ENCODE measurements around the gene SULT6B1.
"Not testable (repeated sequence)": the region's sequence is repeated elsewhere in the genome, so short reads cannot be mapped to it uniquely, and the experiment has no call there.

Gene SULT6B1, protein sequence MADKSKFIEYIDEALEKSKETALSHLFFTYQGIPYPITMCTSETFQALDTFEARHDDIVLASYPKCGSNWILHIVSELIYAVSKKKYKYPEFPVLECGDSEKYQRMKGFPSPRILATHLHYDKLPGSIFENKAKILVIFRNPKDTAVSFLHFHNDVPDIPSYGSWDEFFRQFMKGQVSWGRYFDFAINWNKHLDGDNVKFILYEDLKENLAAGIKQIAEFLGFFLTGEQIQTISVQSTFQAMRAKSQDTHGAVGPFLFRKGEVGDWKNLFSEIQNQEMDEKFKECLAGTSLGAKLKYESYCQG

DNA sequence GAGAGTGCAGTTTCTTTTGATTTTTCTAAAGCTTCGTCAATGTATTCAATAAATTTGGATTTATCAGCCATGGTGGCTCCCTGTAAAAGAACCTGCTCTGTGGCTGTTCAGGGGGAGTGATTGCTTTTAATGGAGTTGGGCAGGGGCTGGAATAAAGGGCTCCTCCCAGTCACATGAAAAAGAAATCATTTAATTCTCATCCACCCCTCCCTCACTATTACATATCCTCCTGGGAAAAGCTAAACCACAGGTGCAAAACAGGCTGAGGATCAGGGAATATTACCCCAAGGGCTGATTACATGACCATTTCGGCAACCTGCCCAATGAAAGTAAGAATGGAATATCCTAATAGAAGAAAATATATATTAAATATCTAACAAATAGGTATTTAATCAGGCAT, at the start of gene SULT6B1:
Gene SULT6B1 (minus strand): TSS at position 101 of the 400 bp plus-strand sequence. CDS start 30 bp downstream, at position 71.
- DNase-seq: no peak

DNA sequence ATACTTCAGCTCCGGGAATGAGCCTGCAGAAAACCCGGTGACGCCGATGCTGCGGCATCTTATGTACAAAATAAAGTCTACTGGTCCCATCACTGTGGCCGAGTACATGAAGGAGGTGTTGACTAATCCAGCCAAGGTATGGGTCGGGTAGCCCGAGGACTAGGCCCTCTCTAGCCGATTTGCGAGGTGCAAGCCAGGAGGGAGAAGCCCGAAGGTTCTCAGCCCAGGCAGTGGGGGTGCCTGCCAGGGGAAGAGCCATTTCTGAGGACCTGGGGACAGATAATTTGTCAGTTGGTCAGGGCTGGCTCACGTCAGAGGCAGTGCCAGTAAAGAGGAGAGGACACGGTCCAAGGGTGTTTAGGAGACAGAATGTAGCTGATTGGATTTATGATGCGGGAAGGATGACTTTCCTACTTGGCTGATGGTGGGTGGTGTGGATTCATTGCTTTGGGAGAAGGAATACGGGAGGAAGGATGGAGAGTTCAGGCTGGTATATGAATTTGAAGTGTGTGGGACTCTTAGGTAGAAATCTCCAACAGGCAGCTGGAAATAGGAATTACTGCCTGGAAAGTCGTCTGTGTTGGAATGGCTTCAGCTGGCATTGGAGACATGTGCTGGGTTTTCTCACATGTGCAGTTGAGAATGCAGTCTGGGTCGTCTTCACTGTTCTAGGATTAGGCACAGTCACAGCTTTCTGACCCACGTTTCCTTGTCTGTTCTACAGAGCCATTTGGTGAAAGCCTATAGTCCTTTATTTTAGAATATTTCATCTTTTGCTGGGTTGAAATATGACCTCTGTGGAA, 43.9 kb upstream of the SULT6B1 start:
- no peak for DNase-seq

DNA sequence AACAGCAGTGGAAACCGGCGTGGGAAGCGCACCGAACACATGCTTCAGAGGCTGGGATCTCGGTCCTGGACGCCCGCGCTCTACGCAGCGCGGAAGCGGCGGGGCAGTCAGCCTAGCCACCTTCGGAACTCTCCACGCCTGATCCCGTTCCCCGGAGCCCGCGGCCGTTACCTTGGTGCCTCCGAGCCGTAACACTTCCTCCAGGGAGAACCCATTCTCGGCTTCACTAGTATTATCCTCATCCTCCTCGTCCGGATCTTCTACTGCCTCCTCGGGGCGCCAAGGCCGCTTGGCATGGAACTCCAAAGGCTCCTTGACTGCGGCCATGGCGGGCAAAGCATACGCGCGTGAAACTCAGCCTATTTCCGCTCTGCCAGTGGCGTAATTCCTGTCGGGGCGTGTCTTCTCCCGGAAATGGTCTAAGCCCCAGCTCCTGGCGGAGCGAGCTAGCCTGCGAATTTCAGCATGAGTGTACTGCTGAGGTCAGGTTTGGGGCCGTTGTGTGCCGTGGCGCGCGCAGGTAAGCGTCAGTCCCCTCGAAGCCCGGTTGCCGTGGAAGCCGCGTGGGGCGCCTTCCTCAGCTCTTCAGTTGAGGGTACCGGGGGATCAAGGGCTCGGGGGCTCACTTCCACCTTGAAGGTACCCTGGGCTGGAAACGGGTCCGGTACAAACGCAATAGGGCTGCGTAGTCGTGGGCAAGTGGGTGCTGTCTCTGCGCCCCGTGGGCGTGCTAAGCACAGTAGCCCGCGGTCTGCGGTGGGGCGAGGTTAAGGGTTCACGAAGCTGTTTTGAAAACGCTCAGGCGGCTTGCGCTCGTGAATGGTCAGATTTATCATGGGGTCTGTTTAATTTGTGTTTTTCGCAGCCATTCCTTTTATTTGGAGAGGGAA, 43.0 kb upstream of the SULT6B1 start, which contains the start of the genes CEBPZ and NDUFAF7:
Gene CEBPZ (minus strand): TSS at position 356 of the 890 bp plus-strand sequence. CDS start 29 bp downstream, at position 327.
Gene NDUFAF7 (plus strand): TSS at position 418 of the 890 bp plus-strand sequence. CDS start 48 bp downstream, at position 466.
- peak; percentile 85 for DNase-seq

DNA sequence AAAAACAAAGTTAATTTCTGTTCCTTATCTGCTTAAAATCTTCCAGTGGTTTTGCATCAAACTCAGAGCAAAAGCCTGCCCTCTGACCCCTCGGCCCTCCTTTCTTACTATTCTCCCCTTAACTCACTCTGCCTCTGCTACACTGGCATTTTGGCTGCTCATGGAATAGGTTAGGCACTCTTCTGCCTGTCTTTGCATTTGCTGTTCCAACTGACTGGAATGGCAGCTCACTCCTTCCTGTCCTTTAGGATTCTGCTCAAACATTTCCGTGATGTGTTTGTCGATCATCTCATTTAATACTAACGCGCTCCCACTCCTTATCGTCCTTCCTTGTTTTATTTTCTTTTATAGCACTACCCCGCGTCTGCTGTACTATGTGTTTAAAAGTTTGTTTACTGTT, 42.1 kb upstream of the SULT6B1 start:
- DNase-seq: no peak

DNA sequence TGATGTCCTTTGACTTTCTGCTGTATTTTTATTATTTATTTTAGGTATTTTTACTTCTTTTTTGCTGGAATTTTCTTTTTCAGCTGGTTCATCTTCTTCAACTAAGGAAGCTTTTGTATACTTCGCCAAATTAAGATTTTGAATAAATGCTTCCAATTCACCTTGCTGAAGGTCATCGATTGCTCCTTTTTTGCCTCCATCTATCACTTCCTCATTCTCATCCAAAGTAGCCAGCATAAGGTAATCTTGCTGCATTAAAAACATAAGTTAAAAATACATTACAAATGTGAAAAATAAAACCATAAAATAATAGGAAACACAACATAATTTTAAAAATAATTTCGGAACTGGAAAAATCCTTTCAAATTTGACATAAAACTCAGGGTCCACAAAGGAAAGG, 40.3 kb upstream of the SULT6B1 start:
- DNase-seq: no peak

DNA sequence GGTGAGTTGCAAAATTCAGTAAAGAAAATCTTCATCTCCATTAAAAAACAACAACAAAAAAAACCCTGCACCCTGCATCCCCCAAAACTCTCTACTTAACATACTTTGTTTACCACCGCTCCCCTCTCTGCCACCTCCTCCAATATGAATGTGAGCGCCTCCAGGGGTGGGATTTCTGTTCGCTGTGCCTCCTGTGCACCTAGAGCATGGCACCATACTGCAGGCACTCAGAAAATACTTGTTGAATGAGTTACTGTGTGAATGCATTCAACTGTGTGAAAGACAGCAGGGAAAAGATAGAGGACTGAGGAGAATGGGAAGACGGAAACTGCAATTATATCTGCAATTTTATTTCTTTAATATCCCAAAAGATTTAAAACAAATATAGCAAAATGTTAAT, 38.4 kb upstream of the SULT6B1 start:
- DNase-seq: no peak

DNA sequence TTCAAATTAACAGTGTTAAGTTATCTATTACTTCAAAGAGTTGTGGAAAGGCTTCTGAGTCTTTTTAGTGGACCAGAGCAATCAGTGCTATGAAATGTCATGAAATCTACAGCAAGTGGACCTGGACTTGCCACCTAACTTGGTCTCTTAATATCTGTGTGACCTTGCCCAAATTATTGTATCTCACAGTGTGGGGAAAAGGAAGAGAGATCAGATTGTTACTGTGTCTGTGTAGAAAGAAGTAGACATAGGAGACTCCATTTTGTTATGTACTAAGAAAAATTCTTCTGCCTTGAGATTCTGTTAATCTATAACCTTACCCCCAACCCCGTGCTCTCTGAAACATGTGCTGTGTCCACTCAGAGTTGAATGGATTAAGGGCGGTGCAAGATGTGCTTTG, 36.7 kb upstream of the SULT6B1 start:
- DNase-seq: not testable (repeated sequence)

DNA sequence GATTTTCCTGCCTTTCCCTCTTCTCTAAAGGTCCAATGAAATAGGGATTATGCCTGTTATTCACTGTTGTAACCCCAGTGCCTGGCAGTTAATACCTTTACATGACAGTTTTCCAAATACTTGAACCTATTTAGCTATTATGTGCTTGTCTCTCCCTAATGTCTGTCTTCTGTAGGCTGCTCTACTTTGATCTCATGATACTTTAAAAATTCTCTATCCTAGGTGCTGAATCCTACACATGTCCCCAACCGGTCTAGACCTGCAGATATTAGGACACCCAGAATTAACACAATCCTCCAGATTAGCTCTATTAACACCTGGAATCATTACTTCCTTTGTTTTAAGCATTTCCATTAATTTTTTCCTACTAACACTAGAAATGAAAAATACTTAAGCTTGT, 35.6 kb upstream of the SULT6B1 start:
- no peak for DNase-seq

DNA sequence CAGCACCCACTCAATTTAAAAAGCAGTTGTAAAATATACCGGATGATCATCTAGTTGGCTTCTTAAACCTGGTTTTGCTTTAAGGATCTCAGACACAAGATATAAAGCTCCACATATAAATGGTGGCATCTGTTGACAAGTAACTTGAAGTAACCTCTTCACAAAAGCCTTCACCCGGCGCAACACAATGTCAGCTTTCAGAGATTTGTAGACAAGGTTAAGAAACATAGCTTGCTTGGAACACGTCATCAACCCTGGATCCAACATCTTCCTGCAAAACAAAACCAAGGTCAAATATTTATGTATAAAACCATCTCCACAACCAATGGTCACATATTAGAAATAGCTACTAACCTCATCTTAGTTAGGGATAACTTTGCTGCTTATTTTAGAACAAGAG, 34.7 kb upstream of the SULT6B1 start:
- no peak for DNase-seq

DNA sequence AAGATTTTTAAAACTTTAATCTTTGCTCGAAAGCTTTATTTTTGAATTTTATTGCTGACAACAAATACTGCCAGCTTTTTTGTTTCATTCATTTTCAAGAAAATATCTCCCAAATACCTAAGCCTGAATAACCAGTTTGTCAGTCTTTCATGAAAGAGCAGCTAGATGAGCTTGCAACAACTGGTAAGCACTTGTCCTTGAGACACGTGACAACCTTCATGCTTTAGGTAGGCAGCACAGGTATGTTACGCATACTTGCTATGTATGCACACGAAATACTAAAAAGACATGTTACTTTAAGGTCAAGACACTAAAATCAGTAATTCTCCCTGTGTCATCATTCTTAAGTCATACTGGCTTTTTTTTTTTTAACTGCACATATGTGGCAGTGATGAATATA, 30.6 kb upstream of the SULT6B1 start:
- DNase-seq: no peak

DNA sequence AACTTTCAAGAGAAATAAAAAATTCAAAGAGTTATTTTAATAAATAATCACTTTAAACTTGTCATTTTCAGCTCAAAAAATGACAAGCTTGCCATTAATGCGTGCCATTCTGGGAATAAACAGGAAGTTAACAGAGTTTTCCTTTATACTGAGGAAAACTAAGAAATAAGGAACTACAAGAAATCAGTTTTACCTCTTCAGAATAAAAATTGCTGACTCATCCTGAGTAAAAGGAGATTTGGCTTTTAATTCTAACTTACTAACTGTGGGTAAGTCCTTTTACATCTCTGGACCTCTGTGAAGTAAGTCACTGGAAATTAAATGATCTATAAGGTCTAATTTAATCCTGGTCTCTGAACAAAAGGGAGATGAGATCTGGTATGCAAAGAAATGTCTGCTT, 26.8 kb upstream of the SULT6B1 start:
- no peak for DNase-seq

DNA sequence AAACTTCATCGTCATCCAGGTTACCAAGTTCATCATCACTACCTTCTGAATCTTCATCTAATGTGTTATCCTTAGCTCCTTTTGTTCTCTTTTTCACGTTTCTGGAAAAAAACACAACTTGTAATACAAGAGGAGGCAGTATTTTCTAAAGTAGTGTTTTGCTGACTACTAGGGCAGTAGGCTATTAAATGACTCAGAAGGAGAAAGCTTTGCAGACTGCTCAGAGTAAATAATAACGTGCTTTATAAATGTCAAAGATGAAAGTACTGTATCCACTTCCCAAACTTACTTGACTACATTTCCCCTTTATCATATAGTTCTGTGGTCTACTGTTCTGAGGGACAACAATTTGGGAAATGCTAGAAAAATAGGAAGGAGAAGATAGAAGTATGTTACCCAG, 23.5 kb upstream of the SULT6B1 start:
- DNase-seq: no peak

DNA sequence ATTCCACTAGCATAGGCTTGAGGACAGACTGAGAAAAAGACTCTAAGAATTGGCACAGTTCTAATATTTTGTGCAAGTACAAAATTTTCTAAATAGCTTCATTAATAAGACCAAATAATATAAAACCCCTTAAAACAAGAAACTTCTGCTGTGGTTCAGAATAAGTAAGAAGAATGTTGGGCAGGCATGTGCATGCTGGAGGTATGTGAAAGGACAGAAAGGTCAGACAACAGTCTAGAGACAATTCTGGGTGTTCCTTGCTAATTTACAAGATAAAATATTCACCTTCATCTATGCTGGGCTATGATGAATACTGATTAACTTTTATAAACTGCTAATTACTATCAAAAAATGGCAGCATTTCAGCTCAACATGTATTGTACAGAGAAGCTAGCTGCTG, 22.7 kb upstream of the SULT6B1 start:
- DNase-seq: no peak

DNA sequence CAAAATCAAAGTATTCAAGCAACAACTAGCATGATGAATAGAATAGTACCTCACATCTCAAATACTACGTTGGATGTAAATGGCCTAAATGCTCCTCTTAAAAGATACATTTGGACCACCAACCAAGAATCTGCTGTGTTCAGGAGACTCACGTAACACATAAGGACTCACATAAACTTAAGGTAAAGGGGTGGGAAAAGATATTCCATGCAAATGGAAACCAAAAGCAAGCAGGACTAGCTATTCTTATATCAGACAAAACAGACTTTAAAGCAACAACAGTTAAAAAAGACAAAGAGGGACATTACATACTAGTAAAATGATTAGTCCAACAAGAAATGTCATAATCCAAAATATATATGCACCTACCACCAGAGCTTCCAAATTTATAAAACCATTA, 18.3 kb upstream of the SULT6B1 start:
- not testable (repeated sequence) for DNase-seq

DNA sequence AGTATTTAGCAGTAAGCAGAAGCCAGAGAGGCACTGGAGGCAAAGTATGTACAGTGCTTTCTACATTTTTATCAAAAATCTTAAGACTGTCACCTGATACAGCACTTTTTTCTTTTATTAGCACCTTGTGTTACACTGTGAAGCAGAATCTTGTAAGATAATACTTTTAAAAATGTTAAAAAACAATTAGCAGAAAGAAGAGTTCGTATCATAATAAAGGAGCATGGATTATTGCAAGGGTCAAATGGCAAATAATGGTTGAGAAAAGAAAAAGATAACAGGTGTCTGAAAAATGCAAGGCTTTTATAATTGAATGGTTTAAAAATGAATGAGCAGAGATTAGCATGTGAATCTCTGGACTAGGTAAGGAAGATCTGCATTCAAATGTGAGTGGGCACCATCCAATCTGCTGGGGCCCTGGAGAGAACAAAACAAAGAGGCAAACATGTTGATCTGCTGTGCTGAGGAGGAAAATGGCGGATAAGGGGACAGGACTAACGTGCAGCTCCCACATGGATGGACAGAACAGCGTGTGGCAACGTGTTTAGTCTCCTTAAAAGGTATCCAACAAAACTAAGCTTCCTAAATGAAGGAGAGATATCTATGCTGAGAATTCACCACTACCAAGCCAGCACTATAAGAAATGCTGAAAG, 17.3 kb upstream of the SULT6B1 start:
- DNase-seq: no peak

DNA sequence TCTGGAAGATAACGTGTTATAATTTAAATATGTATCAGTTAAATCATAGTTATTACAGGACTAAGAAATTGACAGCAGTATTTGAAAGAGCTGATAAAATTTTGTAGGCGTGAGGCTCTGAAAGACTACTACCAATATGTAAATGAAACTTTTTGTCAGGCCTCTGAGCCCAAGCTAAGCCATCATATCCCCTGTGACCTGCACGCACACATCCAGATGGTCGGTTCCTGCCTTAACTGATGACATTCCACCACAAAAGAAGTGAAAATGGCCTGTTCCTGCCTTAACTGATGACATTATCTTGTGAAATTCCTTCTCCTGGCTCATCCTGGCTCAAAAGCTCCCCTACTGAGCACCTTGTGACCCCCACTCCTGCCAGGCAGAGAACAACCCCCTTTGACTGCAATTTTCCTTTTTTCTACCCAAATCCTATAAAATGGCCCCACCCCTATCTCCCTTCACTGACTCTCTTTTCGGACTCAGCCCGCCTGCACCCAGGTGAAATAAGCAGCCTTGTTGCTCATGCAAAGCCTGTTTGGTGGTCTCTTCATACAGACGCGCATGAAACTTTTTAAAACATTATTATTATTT, 16.7 kb upstream of the SULT6B1 start:
- not testable (repeated sequence) for DNase-seq

DNA sequence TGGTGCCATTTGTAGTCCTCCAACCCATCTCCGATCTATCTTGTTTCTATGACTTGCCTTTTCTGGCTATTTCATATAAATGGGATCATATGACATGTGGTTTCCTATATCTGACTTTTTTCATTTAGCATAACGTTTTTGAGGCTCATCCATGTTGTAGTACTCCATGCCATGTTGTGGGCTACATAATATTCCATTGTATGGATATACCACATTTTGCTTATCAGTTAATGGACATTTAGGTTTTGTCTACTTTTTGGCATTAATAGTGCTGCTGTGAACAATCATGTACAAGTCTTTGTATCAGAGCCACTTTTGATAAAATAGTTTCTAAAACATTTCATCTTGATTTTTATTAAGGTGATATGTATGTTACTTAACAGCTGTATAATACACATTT, 15.2 kb upstream of the SULT6B1 start:
- no peak for DNase-seq

DNA sequence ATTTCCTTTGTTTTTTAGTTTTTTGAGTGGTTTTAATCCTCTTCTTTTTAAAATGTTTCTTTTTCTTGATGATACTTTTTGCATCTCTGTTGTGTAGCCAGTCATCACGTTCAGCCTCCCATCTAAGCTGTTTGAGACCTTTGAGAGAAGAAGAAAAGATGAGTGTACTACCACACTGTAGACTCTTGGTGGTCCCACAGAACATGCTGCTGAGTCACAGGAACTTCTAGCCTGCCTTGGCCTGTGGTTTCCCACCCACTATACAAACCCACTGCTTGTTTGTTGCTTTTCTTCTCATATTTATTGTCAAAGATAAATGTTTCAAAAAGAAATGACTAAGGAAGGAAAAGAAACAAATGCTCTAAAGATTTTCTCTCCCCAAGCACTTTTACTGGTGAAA, 13.3 kb upstream of the SULT6B1 start:
- no peak for DNase-seq

DNA sequence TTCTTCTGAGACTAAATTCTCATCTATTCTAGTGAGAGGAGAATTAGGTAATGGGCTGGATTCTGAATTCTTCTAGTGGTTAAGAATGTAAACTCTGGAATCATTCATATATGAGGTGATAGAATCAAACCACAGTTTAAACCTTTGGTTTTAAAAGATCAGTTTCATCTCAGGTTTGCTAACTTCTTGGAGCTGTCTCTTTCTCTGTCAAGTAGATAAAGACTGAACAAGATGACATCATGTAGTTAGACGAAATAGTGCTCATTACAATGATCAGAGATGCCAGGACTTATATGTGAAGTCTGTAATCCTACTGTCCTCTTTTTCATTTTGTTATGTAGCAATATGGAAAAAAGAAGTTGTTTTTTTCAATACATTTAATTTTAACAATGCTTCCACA, 12.7 kb upstream of the SULT6B1 start:
- no peak for DNase-seq

DNA sequence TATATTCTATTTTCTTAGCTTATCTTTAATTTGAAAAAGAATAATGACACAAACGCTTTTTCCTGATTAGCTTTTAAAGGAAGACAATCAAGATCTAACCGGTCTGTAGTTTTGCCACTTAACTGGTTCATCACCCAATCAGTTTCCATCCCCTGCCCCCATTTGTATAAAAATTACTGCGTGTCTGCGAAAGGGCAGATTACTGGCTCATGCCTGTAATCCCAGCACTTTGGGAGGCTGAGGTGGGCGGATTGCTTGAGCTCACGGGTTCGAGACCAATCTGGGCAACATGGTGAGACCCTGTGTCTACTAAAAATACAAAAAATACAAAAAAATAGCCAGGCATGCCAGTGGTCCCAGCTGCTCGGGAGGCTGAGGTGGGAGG, 10.2 kb upstream of the SULT6B1 start:
- DNase-seq: no peak

DNA sequence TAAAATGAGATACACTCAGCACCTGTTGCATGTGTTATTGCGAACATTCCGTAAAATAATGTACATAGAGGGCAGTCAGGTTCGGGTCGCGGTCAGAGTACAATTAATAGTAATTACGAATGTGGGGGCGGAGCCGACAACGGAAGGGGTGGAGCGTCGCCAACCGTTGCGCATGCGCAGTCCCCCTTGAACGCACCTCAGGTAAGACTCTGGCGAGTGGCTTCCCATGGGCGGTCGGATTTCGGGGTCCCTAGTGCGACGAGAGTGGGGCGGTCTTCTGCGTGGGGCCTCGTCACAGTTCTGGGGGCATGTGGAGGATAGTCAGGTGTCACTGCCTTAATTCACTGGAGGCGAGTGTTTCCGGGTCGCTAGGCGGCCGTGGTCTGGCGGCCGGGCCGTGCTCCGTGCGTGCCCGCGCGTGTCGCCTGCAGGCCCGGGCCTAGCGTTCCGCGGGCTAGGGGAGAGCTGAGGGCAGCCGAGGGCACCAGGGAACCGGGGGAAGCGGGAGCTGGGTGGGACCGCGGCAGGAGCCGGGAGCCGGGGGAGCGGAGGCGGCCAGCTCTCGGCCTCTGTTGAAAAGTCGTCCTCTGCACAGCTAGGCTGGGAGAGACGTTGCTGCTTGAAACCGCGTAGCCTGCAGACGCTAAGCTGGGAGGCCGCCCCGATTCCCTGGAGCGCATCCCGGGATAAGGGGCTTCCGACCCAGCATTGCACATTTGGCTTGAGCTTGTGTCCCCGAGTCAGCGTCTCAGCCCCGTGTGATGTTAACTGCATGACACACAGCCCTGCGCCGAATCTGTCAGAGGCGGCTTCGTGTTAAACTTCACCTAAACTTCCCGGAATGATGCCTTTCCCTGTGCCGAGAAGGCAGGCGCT, 8.1 kb upstream of the SULT6B1 start, which contains the start of gene CEBPZOS:
Gene CEBPZOS (plus strand): TSS at position 177 of the 876 bp plus-strand sequence. CDS start 3,209 bp downstream, outside the sequence.
- peak; percentile 94 for DNase-seq

Data from activated T-cell treated with anti-CD3 and anti-CD28 coated beads, Interleukin-2, amount 50 U/mL, for 1 hour (primary cell).